Left forelimb (tissue), 1 donor: ENCODE results near the gene FBXL13.

ENCODE experiments used
- DNase-seq: peaks from one replicate; pipeline ENCODE4 v3.0.0-alpha.2; 2018; ENCODE audit warnings: low spot score

FBXL13 gene

DNA sequence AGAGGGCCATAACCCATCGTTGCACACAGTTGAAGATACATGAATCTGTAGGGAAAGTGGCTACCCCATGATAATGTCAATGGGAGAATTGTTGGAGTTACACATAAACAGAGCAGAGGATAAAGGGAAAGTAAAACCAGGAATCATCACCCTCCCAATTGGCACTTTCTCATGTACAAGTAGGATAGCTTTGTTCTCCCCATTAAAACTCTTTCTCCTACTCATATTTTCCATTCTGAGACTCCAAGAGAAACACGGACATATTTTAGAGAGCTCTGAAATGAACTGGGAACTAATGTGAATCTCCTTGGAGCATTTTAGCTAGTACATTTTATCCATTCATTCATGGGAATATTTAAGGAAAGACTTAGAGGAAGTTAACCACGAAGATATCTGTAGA, 179.0 kb downstream of the FBXL13 start:
- DNase-seq, result no peak

GRCh38 chr7:102892631-102893278, 181.8 kb downstream of the FBXL13 start:
- no peak for DNase-seq

GRCh38 chr7:102891693-102892261, 182.8 kb downstream of the FBXL13 start:
- DNase-seq, result no peak

DNA sequence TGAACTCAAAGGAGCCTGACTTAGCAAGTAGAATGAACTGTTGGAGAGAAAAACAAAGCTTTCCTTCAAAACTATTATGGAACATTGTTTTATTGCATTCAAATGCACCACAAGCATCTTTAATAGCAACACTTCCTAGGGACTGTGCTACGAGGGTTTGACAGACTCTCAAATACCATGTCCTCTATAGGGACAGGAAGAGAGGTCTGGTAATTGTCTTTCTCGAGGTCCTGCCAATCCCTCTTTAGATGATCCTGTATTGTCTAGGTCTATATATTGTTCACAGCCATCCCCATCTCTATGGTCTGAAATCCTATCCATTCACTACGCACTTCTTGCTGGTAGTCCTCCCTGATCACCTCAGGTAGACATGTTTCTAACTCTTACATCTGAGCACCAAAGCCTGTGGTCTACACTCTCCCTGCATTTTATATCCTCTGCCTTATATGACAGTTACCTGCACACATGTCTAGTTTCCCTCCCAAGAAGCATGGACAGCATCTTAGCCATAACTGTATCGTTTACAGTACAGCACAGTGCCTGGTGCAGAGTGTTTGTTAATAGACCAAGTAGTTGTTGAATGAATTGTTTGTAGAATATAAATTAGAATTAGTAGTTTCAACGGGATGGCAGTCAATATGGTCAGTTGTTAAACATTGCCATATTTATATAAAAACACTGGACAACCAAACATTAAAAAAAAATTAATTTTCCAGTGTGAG, 183.5 kb downstream of the FBXL13 start:
- DNase-seq, result no peak

- DNase-seq, result no peak
Observed at GRCh38 chr7:102890292-102890970, 184.2 kb downstream of the FBXL13 start.

GRCh38 chr7:102889851-102890250, 184.7 kb downstream of the FBXL13 start:
- DNase-seq, result no peak

- no peak for DNase-seq
Observed at GRCh38 chr7:102888561-102889233, 185.9 kb downstream of the FBXL13 start.

GRCh38 chr7:102883098-102883860, 191.3 kb downstream of the FBXL13 start:
- DNase-seq, result no peak

DNA sequence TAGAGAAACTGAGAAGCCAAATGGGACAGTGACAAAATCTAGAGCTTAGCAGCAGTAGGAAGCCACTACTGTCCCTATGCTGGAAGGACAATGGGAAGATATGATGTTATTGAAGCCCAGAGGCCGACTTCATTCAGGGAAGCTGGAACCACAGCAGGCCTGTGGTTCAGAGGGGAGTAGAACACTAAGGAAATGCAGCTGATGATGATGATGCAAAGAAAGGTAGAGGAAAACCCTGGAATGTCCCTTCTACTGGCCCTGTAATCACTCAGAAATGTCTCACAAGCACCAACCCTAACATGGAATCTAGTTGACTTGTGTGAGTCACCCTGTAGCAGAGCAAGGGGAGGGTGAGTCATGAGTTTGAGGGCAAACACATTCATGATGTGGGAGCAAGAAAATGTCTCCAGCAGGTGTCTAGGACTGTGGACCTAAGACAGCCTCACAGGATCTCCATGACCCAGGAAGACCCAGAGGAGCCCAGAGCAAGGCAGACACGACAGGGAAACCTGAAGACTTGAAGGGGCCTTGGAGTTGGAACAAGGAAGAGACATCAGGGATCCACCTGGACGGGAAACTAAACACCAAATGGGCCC, 198.8 kb downstream of the FBXL13 start:
- no peak for DNase-seq

GRCh38 chr7:102874966-102875365, 199.6 kb downstream of the FBXL13 start:
- DNase-seq, result no peak

- DNase-seq, result no peak
Observed at GRCh38 chr7:102874166-102874829, 200.3 kb downstream of the FBXL13 start.

GRCh38 chr7:102873470-102874165, 201.0 kb downstream of the FBXL13 start:
- no peak for DNase-seq

DNA sequence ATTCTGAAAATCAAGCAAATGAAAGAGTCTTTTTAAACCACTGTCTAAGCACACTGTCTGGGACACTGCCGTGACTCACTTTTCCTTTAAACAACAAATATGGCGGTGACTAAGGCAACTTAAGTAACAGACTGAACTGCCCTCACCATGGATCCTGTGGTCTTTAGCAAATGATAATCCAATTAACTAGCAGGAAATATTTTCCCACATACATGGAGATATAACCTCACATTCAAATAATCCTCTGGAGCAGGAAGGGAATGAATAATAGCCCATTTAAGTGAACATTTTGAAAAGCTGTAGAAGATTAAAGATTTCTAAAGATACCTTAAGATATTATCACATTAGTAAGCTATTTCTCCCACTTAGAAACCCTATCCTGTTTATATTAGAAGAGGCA, 202.1 kb downstream of the FBXL13 start:
- DNase-seq, result no peak

- no peak for DNase-seq
Observed at GRCh38 chr7:102869195-102869594, 205.4 kb downstream of the FBXL13 start.

DNA sequence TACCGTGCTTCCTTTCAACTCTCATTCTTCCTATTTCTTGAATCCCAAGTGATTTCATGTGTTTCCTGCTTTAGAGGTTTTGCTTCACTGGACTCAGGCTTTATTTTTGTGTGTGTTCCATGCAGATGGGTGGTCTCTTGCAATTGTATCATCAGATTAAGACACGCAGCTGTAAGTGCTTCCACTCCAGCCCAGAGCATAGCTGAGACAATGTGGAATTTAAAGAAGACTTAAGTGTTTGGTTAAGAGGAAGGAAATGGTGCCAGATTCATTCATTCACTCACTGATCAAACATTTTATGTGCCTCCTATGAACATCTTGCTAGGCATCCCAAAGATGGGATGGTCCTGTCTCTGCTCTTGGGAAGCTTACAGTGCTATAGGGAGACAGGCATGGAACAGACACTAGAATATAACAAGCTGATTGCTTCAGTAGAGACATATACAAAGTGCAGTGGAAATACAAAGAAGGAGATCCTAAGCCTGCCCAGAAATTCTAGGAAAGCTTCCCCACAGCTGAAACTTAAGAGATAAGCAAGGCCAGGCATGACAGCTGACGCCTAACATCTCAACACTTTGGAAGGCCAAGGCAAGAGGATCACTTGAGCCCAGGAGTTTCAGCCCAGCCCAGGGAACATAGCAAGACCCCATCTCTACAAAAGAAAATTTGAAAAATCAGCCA, 207.9 kb downstream of the FBXL13 start:
- no peak for DNase-seq

GRCh38 chr7:102864958-102865357, 209.6 kb downstream of the FBXL13 start:
- no peak for DNase-seq

- DNase-seq, result peak; percentile 68
Observed at GRCh38 chr7:102860351-102860811, 214.2 kb downstream of the FBXL13 start.

DNA sequence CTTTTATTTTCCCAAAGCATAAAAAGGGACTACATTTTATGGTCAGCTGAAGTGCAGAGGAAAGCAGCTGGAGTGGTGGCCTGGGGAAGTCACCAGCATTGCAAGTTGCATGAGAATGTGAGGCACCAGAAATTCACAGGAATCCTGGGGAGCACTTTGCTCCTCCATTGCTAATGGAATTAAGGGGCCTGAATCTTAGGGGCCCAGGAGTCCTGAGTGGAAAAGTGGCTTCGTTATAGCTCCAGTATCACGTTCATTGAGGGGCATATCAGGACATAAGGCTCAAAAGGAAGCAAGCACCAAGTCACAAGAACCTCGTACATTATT, 214.8 kb downstream of the FBXL13 start:
- DNase-seq, result no peak

- no peak for DNase-seq
Observed at GRCh38 chr7:102859084-102859798, 215.4 kb downstream of the FBXL13 start.
